Keratinocyte (primary cell): ENCODE measurements around the gene SLC39A8. TPM values are rescaled to one million over a fixed set of nuclear protein-coding genes. Genes with fewer than 3 reads are reported as not detected.
"Not testable (repeated sequence)": the region's sequence is repeated elsewhere in the genome, so short reads cannot be mapped to it uniquely, and the experiment has no call there.

Experiments used
- DNase-seq: peaks from one replicate; pipeline ENCODE4 v3.0.0-alpha.2; 2011; ENCODE audit warnings: low read depth, missing footprints, low spot score
- FAIRE-seq: peaks from 2 replicates; lab custom pipeline; 2011; peaks lifted over from hg19 to GRCh38; lab: Jason Lieb, UNC
- H2AFZ ChIP-seq: 2 replicates; pipeline ENCODE4 v1.6.0; 2012; ENCODE audit warnings: low read length, control low read depth, inconsistent platforms; ENCODE audit not compliant: control insufficient read depth
- H3K27ac ChIP-seq: 2 replicates; pipeline ENCODE4 v1.5.1; 2011; ENCODE audit warnings: low read length; ENCODE audit not compliant: control insufficient read depth, insufficient read depth
- H3K27me3 ChIP-seq: 3 replicates; pipeline ENCODE4 v1.6.0; 2011; ENCODE audit warnings: low read length; ENCODE audit not compliant: control insufficient read depth, insufficient read depth; ENCODE audit errors: extremely low read depth
- H3K36me3 ChIP-seq, 2 experiments: 2 replicates in 1 of 2; 3 replicates in 1 of 2; pipeline ENCODE4 v1.5.1; 2011; ENCODE audit warnings: low read length in 2 of 2, mild to moderate bottlenecking in 1 of 2; ENCODE audit not compliant: control insufficient read depth in 2 of 2, insufficient read depth in 2 of 2; ENCODE audit errors: extremely low read depth in 1 of 2
- H3K4me1 ChIP-seq: 3 replicates; pipeline ENCODE4 v1.5.1; 2011; ENCODE audit warnings: low read length; ENCODE audit not compliant: control insufficient read depth, insufficient read depth; ENCODE audit errors: extremely low read depth
- H3K4me2 ChIP-seq: 3 replicates; pipeline ENCODE4 v1.6.0; 2011; ENCODE audit warnings: low read depth, low read length; ENCODE audit not compliant: control insufficient read depth, insufficient read depth; ENCODE audit errors: extremely low read depth
- H3K4me3 ChIP-seq, 3 experiments: fragments of 200-600 bp in 1 of 3; sonication (generic) in 1 of 3; 2 replicates in 2 of 3; 3 replicates in 1 of 3; pipeline ENCODE4 v1.5.1; 2011 to 2016; ENCODE audit warnings: low read length in 3 of 3, mild to moderate bottlenecking in 3 of 3, control low read depth in 2 of 3, inconsistent platforms in 1 of 3, low read depth in 1 of 3, mixed read lengths in 1 of 3, mixed run types in 1 of 3, moderate library complexity in 1 of 3; ENCODE audit not compliant: control insufficient read depth in 2 of 3, insufficient read depth in 2 of 3; ENCODE audit errors: extremely low read depth in 1 of 3
- H3K79me2 ChIP-seq: 2 replicates; pipeline ENCODE4 v1.6.0; 2012; ENCODE audit warnings: low read length; ENCODE audit not compliant: control insufficient read depth, insufficient read depth
- H3K9ac ChIP-seq: 3 replicates; pipeline ENCODE4 v1.6.0; 2011; ENCODE audit warnings: low read length; ENCODE audit not compliant: control insufficient read depth, insufficient read depth; ENCODE audit errors: extremely low read depth
- H3K9me1 ChIP-seq: 3 replicates; pipeline ENCODE4 v1.6.0; 2011; ENCODE audit warnings: low read length; ENCODE audit not compliant: control insufficient read depth, insufficient read depth; ENCODE audit errors: extremely low read depth
- H3K9me3 ChIP-seq: 2 replicates; pipeline ENCODE4 v1.5.1; 2012; ENCODE audit warnings: low read depth, low read length; ENCODE audit not compliant: control insufficient read depth
- H4K20me1 ChIP-seq: 3 replicates; pipeline ENCODE4 v1.6.0; 2011; ENCODE audit warnings: low read length; ENCODE audit not compliant: control insufficient read depth, insufficient read depth; ENCODE audit errors: extremely low read depth
- EZH2 ChIP-seq: IDR thresholded peaks from one replicate; pipeline ENCODE4 v1.6.1; 2012; ENCODE audit warnings: inconsistent platforms, mild to moderate bottlenecking, low read length, moderate library complexity
- dilution Hi-C: fragments of 300-500 bp; cut with MboI; formaldehyde crosslinking; loops from one replicate; pipeline ENCODE4 v1.7.0; 2020; ENCODE audit warnings: low sequenced_read_pairs; ENCODE audit not compliant: extremely low pct_ligation_motif_present
- polyA plus RNA-seq, 5 experiments: library from polyadenylated mRNA; depleted of rRNA in 3 of 5; stranded (reverse) in 3 of 5; stranded (forward) in 1 of 5; unstranded in 1 of 5; fragments of >200 nt; gene quantifications; 1 replicate in 1 of 5; 2 replicates in 3 of 5; 3 replicates in 1 of 5; pipeline versions ENCODE4 v1.2.1 to v1.2.3, GENCODE V29; 2011 to 2012; ENCODE audit warnings: missing spikeins in 2 of 5, low read depth in 1 of 5, low replicate concordance in 1 of 5
- TF ChIP-seq, protein P1 (sequence below), 3 experiments: IDR thresholded peaks in 1 of 3; conservative IDR thresholded peaks in 1 of 3; optimal IDR thresholded peaks in 1 of 3; 2 replicates in 2 of 3; 3 replicates in 1 of 3; pipeline versions ENCODE3 to v1.5.1; 2011; ENCODE audit warnings: low read length in 3 of 3, mild to moderate bottlenecking in 3 of 3, moderate library complexity in 2 of 3, control low read depth in 1 of 3, inconsistent platforms in 1 of 3; ENCODE audit not compliant: insufficient read depth in 2 of 3; ENCODE audit errors: extremely low read depth in 1 of 3

Gene SLC39A8
- polyA plus RNA-seq, 1 donor (not counting 4 experiments of a cell fraction or from before 2014, with no cell fraction given): 7.5 TPM

DNA sequence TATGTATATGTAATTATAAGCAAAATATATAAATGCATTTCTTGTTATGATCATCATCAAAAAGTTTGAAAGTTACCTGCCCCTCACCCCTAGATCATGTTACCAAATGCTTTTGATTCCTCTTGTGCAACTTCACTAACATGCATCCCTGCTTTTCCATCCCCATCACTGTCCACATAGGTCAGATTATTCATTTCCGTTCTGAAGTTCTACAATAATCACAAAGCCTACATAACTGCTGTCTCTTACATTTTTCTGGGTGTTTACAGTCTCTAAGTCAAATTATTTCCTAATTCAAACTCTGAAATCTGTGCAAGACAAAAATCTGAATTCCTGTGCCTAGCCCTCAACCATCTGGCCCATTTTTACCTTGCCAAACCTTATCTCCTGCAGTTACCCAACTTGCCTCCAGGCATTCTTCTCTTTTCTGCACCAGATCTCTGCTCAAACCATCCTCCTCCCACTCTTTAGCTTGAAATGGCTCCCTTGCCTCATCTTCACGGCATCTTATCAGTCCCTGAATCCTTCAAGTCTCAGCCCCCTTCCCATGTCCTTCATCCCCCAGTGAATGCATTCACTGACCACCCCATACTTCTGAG is 42.4 kb upstream of the SLC39A8 start:
- Histone ChIP-seq H2AFZ (no peak overlapping the region), H3K9me1 (no peaks in the 10 kb centered on the region), H3K9me3 (no peaks in the 10 kb centered on the region), H3K4me1 (peaks cover 23% of the 10 kb centered on the region), H3K36me3 (no peaks in the 10 kb centered on the region), H3K79me2 (no peaks in the 10 kb centered on the region), H4K20me1 (no peaks in the 10 kb centered on the region), H3K4me3 (no peak overlapping the region), H3K9ac (no peak overlapping the region), H3K27ac (no peak overlapping the region), H3K4me2 (no peak overlapping the region), H3K27me3 (peaks cover 4% of the 10 kb centered on the region)
- FAIRE-seq: peak; percentile 62
- DNase-seq: no peak
- dilution Hi-C loops: no loop called here
- TF ChIP-seq, protein P1, sequence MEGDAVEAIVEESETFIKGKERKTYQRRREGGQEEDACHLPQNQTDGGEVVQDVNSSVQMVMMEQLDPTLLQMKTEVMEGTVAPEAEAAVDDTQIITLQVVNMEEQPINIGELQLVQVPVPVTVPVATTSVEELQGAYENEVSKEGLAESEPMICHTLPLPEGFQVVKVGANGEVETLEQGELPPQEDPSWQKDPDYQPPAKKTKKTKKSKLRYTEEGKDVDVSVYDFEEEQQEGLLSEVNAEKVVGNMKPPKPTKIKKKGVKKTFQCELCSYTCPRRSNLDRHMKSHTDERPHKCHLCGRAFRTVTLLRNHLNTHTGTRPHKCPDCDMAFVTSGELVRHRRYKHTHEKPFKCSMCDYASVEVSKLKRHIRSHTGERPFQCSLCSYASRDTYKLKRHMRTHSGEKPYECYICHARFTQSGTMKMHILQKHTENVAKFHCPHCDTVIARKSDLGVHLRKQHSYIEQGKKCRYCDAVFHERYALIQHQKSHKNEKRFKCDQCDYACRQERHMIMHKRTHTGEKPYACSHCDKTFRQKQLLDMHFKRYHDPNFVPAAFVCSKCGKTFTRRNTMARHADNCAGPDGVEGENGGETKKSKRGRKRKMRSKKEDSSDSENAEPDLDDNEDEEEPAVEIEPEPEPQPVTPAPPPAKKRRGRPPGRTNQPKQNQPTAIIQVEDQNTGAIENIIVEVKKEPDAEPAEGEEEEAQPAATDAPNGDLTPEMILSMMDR (optimal IDR thresholded peaks at IDR 0.05 in 1 of 3, IDR thresholded peaks at IDR 0.05 in 1 of 3, conservative IDR thresholded peaks at IDR 0.05 in 1 of 3; ENCODE audit: extremely low read depth in 1 of 3, insufficient read depth in 2 of 3, low read length in 3 of 3): peak in 1 of 3 experiments; percentile 10
- TF ChIP-seq EZH2: no peak

DNA sequence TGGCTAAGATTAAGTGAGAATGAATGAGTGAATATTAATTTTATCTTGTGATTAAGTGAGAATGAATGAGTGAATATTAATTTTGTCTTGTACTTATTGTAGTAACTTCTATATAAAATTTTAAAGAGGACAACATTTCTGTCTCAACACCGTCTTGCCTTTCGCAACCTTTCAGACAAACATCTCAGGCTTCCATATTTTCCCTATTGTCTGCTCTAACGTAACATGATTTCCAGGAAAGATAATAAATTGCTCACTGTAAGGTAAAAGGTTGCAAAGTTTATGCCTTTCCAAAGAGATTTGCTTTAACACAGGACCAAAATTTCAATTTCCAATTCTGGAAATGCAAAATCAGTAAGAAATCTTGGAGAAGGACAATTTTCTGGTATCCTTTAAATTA is 41.7 kb upstream of the SLC39A8 start:
- no peak for TF ChIP-seq EZH2
- TF ChIP-seq, protein P1 (optimal IDR thresholded peaks at IDR 0.05 in 1 of 3, IDR thresholded peaks at IDR 0.05 in 1 of 3, conservative IDR thresholded peaks at IDR 0.05 in 1 of 3; ENCODE audit: extremely low read depth in 1 of 3, insufficient read depth in 2 of 3, low read length in 3 of 3): no peak
- H3K79me2 ChIP-seq: no peaks in the 10 kb centered on the region
- peaks cover 23% of the 10 kb centered on the region for H3K4me1 ChIP-seq
- no peak for FAIRE-seq
- no peaks in the 10 kb centered on the region for H3K9me1 ChIP-seq
- no peak overlapping the region for H2AFZ ChIP-seq
- dilution Hi-C loops: no loop called here
- H3K9me3 ChIP-seq: no peaks in the 10 kb centered on the region
- H3K36me3 ChIP-seq: no peaks in the 10 kb centered on the region
- H3K27me3 ChIP-seq: peaks cover 4% of the 10 kb centered on the region
- H3K27ac ChIP-seq: no peak overlapping the region
- H3K4me3 ChIP-seq: no peak overlapping the region
- no peak overlapping the region for H3K9ac ChIP-seq
- no peak overlapping the region for H3K4me2 ChIP-seq
- no peak for DNase-seq
- no peaks in the 10 kb centered on the region for H4K20me1 ChIP-seq

DNA sequence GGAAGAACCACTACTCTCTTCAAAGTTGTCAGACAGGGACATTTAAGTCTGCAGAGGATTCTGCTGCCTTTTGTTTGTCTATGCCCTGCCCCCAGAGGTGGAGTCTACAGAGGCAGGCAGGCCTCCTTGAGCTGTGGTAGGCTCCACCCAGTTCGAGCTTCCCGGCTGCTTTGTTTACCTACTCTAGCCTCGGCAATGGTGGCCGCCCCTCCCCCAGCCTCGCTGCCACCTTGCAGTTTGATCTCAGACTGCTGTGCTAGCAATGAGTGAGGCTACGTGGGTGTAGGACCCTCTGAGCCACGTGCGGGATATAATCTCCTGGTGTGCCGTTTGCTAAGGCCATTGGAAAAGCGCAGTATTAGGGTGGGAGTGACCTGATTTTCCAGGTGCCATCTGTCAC is 35.0 kb upstream of the SLC39A8 start:
- DNase-seq, H3K27me3 ChIP-seq, H3K9me1 ChIP-seq, H3K4me3 ChIP-seq, H3K4me2 ChIP-seq, H3K9ac ChIP-seq, H2AFZ ChIP-seq, dilution Hi-C loops, H3K36me3 ChIP-seq, H3K79me2 ChIP-seq, H3K4me1 ChIP-seq, H4K20me1 ChIP-seq, FAIRE-seq, H3K27ac ChIP-seq, H3K9me3 ChIP-seq: not testable (repeated sequence)
